Neural crest cell (in vitro differentiated cells): ENCODE measurements around the gene PBX4. TPM values are rescaled to one million over a fixed set of nuclear protein-coding genes. Genes with fewer than 3 reads are reported as not detected.
A peak's percentile ranks its signal among the peaks of the same experiment; 100 is the strongest.

ENCODE experiments used
- DNase-seq: peaks from one replicate; pipeline ENCODE4 v3.0.0; 2021; ENCODE audit warnings: low read depth, mixed read lengths, low spot score
- H3K27ac Mint-ChIP-seq: one replicate; pipeline ENCODE4 v1.8.0; 2021; ENCODE audit warnings: mild to moderate bottlenecking, mixed read lengths; ENCODE audit not compliant: unreplicated experiment
- H3K27me3 Mint-ChIP-seq: 2 replicates; pipeline ENCODE4 v1.8.0; 2021; ENCODE audit warnings: low read depth, mild to moderate bottlenecking, mixed read lengths
- H3K36me3 Mint-ChIP-seq: 2 replicates; pipeline ENCODE4 v1.8.0; 2021; ENCODE audit warnings: low read depth, mild to moderate bottlenecking, mixed read lengths
- H3K4me1 Mint-ChIP-seq: 2 replicates; pipeline ENCODE4 v1.8.0; 2021; ENCODE audit warnings: mixed read lengths
- H3K4me3 Mint-ChIP-seq: one replicate; pipeline ENCODE4 v1.8.0; 2021; ENCODE audit warnings: mild to moderate bottlenecking, mixed read lengths
- H3K9me3 Mint-ChIP-seq: 2 replicates; pipeline ENCODE4 v1.8.0; 2021; ENCODE audit warnings: mixed read lengths
- CTCF ChIP-seq: fragments of 200-600 bp; sonication (generic); conservative IDR thresholded peaks from 2 replicates; pipeline ENCODE4 v1.5.0; 2021; ENCODE audit warnings: antibody characterized with exemption, mild to moderate bottlenecking
- total RNA-seq: library from RNA; stranded (reverse); gene quantifications from 2 replicates; pipeline ENCODE4 v1.2.1, GENCODE V29; 2021

The PBX4 gene
- total RNA-seq, 1 donor from 2014 or later = 7.7 TPM

DNA sequence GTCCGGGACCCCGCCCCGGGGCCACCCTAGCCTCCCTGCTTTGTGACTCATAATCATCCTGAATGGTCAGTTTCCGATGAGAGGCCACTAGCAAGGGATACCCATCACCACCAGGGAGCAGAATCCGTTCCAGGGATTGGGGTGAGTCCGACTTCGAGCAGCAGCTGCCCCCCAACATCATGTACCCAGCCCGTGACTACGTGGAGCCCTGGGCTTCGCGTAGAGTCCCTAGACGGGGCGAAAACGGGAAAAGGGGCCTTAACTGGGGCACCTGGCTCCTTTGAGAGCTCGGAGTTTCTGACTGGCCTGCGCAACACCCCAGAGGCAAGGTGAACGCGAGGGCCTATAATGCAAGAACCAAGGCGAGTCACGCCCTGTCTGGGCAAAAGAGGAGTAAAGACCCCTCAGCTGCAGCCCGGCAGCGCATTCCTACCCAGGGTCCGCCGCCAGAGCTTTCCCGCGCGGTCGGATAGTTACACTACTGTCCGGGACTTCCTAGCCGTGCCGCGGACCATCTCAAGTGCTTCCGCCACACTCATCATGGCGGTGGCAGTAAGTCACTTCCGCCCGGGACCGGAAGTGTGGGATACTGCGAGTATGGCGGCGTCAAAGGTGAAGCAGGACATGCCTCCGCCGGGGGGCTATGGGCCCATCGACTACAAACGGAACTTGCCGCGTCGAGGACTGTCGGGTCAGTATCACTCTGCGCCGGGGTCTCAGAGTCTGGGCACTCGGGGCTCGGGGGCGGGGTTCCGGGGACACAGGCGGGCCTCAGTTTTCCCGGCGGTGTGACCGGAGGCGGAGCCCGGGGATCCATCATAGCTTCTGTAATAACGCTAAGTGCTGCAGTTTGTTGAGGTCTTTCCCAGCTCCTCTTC, 102.6 kb downstream of the PBX4 start, which contains the start of gene NDUFA13:
Gene NDUFA13, plus strand, starts transcription at position 584 of the 878 bp plus-strand sequence. Its CDS starts 14 bp downstream, at position 598.
- H3K4me1 Mint-ChIP-seq = peaks cover 14% of the 10 kb centered on the region
- H3K9me3 Mint-ChIP-seq = no peaks in the 10 kb centered on the region
- TF ChIP-seq CTCF = peak; percentile 22
- H3K36me3 Mint-ChIP-seq = peaks cover 11% of the 10 kb centered on the region
- peak; percentile 98 for DNase-seq
- H3K27me3 Mint-ChIP-seq = peaks cover 5% of the 10 kb centered on the region
- H3K27ac Mint-ChIP-seq = peak within 1 kb of the TSS; percentile 90
- peak within 1 kb of the TSS; percentile 99 for H3K4me3 Mint-ChIP-seq

- no peak for DNase-seq
- no peak for TF ChIP-seq CTCF
- Mint-ChIP-seq H3K9me3 (no peaks in the 10 kb centered on the region), H3K4me1 (peaks cover 10% of the 10 kb centered on the region), H3K36me3 (peaks cover 8% of the 10 kb centered on the region), H3K27ac (peak within 1 kb of the TSS; percentile 90), H3K4me3 (peak within 1 kb of the TSS; percentile 99), H3K27me3 (peaks cover 5% of the 10 kb centered on the region)
Measured at GRCh38 chr19:19514881-19515641, 103.4 kb downstream of the PBX4 start, which contains the start of gene TSSK6. Gene TSSK6 (minus strand): TSS chr19:19515548. CDS start chr19:19515427, 121 bp downstream.

DNA sequence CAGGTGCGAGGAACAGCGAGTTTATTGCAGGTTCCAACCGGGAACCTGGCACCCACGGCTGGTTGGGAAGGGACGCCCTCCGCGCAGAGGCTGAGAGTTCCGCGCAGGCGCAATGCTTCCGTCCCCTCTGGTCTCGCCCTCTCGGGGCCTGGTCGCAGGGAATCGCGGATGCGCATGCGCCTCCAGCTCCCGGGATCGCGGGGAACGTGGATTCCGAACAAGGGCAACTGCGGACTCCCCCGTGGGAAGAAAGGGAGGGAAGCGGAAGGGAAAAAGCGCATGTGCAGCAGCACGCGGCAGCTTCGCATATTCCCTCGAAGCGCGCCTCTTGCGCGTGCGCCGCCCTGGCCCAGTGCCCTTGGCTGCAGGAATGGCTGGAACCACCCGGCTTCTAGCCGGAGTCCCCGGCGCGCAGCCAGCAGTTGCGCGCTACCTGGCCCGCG, 104.3 kb downstream of the PBX4 start:
- Mint-ChIP-seq H3K27ac (no peak overlapping the region), H3K27me3 (peaks cover 5% of the 10 kb centered on the region), H3K4me1 (peaks cover 10% of the 10 kb centered on the region), H3K36me3 (peaks cover 7% of the 10 kb centered on the region), H3K9me3 (no peaks in the 10 kb centered on the region), H3K4me3 (no peak overlapping the region)
- DNase-seq = no peak
- no peak for TF ChIP-seq CTCF

DNA sequence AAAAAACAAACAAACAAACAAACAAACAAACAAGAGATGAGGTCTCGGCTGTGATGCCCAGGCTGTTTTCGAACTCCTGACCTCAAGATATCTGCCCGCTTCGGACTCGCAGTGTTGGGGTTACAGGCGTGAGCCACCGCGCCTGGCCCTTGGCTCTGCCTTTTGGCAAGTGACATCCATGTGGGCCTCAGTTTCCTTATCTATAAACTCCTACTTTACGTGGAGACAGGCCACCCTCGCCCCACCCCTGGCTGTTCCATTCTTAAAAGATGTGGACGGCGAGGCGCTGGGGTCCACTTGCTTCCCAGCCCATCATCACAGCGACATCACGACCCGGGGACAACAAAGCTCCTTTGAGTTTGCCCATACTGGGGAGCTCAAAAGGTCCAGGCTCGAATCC, 104.8 kb downstream of the PBX4 start:
- no peaks in the 10 kb centered on the region for H3K9me3 Mint-ChIP-seq
- no peak for TF ChIP-seq CTCF
- H3K27me3 Mint-ChIP-seq = peaks cover 5% of the 10 kb centered on the region
- DNase-seq = no peak
- H3K36me3 Mint-ChIP-seq = peaks cover 5% of the 10 kb centered on the region
- no peak overlapping the region for H3K27ac Mint-ChIP-seq
- H3K4me1 Mint-ChIP-seq = peaks cover 10% of the 10 kb centered on the region
- H3K4me3 Mint-ChIP-seq = peak overlapping the region; percentile 72

Other genes starting within 250 kb of the PBX4 start
- gene GATAD2A, start 213.0 kb downstream of the PBX4 start, total RNA-seq = 150 and 158 TPM in 2 replicates
- 2.7 and 2.9 TPM in 2 replicates for gene TSSK6, start 103.1 kb downstream of the PBX4 start, total RNA-seq
- 371 and 389 TPM in 2 replicates for gene NDUFA13, start 102.5 kb downstream of the PBX4 start, total RNA-seq
- 15.0 and 18.1 TPM in 2 replicates for gene YJEFN3, start 89.8 kb downstream of the PBX4 start, total RNA-seq
- 2.7 and 2.9 TPM in 2 replicates for gene CILP2, start 80.4 kb downstream of the PBX4 start, total RNA-seq
- gene LPAR2, start 9.5 kb upstream of the PBX4 start, total RNA-seq = 115 and 116 TPM in 2 replicates
- gene GMIP, start 25.0 kb upstream of the PBX4 start, total RNA-seq = 20.6 and 25.1 TPM in 2 replicates
- 75.1 and 81.0 TPM in 2 replicates for gene ATP13A1, start 45.0 kb upstream of the PBX4 start, total RNA-seq
- gene ZNF101, start 50.2 kb upstream of the PBX4 start, total RNA-seq = 16.2 and 18.2 TPM in 2 replicates
- gene ZNF14, start 114.4 kb upstream of the PBX4 start, total RNA-seq = 8.2 and 9.3 TPM in 2 replicates
- gene ZNF506, start 203.1 kb upstream of the PBX4 start, total RNA-seq = 3.7 and 5.0 TPM in 2 replicates
- 37.9 and 41.1 TPM in 2 replicates for gene ZNF253, start 247.2 kb upstream of the PBX4 start, total RNA-seq